Panc1 (cell line): ENCODE measurements around the gene LIPN.

Experiments used
- CTCF ChIP-seq: fragments of 450-650 bp; IDR thresholded peaks from 2 replicates; pipeline ENCODE4 v1.5.1; 2017; ENCODE audit warnings: mild to moderate bottlenecking
- POLR2AphosphoS5 ChIP-seq: IDR thresholded peaks from 2 replicates; pipeline ENCODE4 v1.6.1; 2012; ENCODE audit warnings: mild to moderate bottlenecking, low read depth, low read length, moderate library complexity
- REST ChIP-seq, 2 experiments: IDR thresholded peaks; 2 replicates each; pipeline ENCODE4 v1.6.1; 2011 to 2012; ENCODE audit warnings: low read depth in 2 of 2, control low read depth in 1 of 2, low read length in 1 of 2, mild to moderate bottlenecking in 1 of 2, moderate library complexity in 1 of 2; ENCODE audit not compliant: insufficient read depth in 1 of 2
- SIN3A ChIP-seq: IDR thresholded peaks from 2 replicates; pipeline ENCODE4 v1.6.1; 2012; ENCODE audit warnings: low read depth, mild to moderate bottlenecking, low read length, moderate library complexity, borderline replicate concordance; ENCODE audit not compliant: insufficient read depth

- TF ChIP-seq CTCF (no peak), SIN3A (no peak), POLR2AphosphoS5 (no peak), REST (IDR thresholded peaks at IDR 0.05; ENCODE audit: insufficient read depth in 1 of 2, low read depth in 2 of 2, low read length in 1 of 2) (no peak)
Measured at GRCh38 chr10:88769384-88769783, 9.6 kb downstream of the LIPN start.
